ENCODE measurements around the gene COL20A1.

DNA sequence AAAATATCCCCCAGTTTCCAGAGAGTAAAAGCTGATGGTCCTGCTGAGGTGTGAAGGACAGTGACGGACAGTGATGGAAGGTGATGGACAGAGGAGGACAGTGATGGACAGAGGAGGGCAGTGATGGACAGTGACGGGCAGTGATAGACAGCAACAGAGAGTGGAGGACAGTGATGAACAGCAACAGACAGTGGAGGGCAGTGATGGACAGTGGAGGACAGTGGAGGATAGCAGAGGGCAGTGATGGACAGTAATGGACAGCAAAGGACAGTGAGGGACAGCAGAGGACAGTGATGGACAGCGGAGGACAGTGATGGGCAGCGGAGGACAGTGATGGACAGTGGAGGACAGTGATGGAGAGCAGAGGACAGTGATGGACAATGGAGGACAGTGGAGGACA is 36.0 kb upstream of the COL20A1 start:
- TF ChIP-seq, protein P1, sequence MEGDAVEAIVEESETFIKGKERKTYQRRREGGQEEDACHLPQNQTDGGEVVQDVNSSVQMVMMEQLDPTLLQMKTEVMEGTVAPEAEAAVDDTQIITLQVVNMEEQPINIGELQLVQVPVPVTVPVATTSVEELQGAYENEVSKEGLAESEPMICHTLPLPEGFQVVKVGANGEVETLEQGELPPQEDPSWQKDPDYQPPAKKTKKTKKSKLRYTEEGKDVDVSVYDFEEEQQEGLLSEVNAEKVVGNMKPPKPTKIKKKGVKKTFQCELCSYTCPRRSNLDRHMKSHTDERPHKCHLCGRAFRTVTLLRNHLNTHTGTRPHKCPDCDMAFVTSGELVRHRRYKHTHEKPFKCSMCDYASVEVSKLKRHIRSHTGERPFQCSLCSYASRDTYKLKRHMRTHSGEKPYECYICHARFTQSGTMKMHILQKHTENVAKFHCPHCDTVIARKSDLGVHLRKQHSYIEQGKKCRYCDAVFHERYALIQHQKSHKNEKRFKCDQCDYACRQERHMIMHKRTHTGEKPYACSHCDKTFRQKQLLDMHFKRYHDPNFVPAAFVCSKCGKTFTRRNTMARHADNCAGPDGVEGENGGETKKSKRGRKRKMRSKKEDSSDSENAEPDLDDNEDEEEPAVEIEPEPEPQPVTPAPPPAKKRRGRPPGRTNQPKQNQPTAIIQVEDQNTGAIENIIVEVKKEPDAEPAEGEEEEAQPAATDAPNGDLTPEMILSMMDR (IDR thresholded peaks at IDR 0.05; ENCODE audit: insufficient read depth, low read depth, low read length), result no peak
- no peak for TF ChIP-seq EZH2 (IDR thresholded peaks at IDR 0.05; ENCODE audit: insufficient read depth, low read length)
